ENCODE measurements around the gene ENTHD1.

DNA sequence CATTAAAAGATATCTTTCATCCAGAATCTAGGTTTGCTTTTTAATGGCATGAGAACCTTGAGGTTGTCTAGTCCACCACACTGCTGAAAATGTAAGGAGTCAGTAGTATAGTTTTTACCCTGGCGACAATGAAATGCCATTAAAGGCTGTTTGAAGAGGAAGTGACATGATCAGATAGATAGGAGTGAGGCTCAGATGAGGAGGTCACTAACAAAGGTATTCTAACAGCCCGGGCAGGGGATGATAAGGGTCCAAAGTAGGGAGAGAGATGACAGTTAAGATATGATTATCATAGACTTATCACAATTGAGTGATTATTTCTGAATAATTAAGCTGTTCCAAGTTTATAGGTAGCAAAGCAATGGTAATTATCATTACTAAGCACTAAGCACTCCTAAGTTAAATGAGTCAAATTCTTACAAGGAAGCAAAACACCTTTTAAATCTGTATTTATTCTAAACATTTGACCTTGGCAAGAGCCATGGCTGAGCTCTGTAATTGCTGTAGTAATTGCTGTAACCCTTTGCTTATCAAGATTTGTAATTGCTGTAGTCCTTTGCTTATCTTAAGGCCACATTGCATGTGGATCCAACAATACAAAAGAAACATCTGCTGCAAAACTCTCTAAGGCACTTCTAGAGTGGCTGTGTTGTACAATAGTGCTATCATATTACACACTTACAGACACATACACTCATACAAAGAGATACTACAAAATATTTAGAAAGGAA, 92.6 kb downstream of the ENTHD1 start:
- TF ChIP-seq, protein P1, sequence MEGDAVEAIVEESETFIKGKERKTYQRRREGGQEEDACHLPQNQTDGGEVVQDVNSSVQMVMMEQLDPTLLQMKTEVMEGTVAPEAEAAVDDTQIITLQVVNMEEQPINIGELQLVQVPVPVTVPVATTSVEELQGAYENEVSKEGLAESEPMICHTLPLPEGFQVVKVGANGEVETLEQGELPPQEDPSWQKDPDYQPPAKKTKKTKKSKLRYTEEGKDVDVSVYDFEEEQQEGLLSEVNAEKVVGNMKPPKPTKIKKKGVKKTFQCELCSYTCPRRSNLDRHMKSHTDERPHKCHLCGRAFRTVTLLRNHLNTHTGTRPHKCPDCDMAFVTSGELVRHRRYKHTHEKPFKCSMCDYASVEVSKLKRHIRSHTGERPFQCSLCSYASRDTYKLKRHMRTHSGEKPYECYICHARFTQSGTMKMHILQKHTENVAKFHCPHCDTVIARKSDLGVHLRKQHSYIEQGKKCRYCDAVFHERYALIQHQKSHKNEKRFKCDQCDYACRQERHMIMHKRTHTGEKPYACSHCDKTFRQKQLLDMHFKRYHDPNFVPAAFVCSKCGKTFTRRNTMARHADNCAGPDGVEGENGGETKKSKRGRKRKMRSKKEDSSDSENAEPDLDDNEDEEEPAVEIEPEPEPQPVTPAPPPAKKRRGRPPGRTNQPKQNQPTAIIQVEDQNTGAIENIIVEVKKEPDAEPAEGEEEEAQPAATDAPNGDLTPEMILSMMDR (IDR thresholded peaks at IDR 0.05; ENCODE audit: low read depth, low read length), result no peak
- no peak for TF ChIP-seq EZH2phosphoT487 (IDR thresholded peaks at IDR 0.05; ENCODE audit: low read depth)

All from OCI-LY3 (cell line).